Loucy (cell line): ENCODE data around the gene MYO3B.

Source experiments
- H2AFZ ChIP-seq: fragments of 200-600 bp; sonication (generic); 2 replicates; pipeline ENCODE4 v1.6.0; 2016; ENCODE audit warnings: antibody characterized with exemption, mild to moderate bottlenecking, low read length, moderate library complexity
- H3F3A ChIP-seq: fragments of 200-600 bp; 2 replicates; pipeline ENCODE4 v1.6.0; 2016; ENCODE audit warnings: antibody characterized with exemption, low read depth, mild to moderate bottlenecking
- H3K27me3 ChIP-seq: fragments of 200-600 bp; sonication (generic); 2 replicates; pipeline ENCODE4 v1.6.1; 2014; ENCODE audit warnings: low read length, mild to moderate bottlenecking; ENCODE audit not compliant: insufficient read depth, poor library complexity, severe bottlenecking
- H3K36me3 ChIP-seq: fragments of 200-600 bp; sonication (generic); 2 replicates; pipeline ENCODE4 v1.6.1; 2016; ENCODE audit warnings: low read length; ENCODE audit not compliant: insufficient read depth
- H3K4me1 ChIP-seq: fragments of 200-600 bp; sonication (generic); 2 replicates; pipeline ENCODE4 v1.5.1; 2014; ENCODE audit warnings: low read length, mild to moderate bottlenecking; ENCODE audit not compliant: insufficient read depth, poor library complexity, severe bottlenecking
- H3K4me2 ChIP-seq: fragments of 200-600 bp; sonication (generic); 2 replicates; pipeline ENCODE4 v1.6.0; 2014; ENCODE audit warnings: antibody characterized with exemption, low read length, low read depth, mild to moderate bottlenecking; ENCODE audit not compliant: poor library complexity, severe bottlenecking
- H3K4me3 ChIP-seq: fragments of 200-600 bp; sonication (generic); 2 replicates; pipeline ENCODE4 v1.5.1; 2014; ENCODE audit warnings: low read length, mild to moderate bottlenecking, mixed read lengths; ENCODE audit not compliant: poor library complexity, severe bottlenecking
- H3K79me2 ChIP-seq: fragments of 200-600 bp; sonication (generic); 2 replicates; pipeline ENCODE4 v1.6.1; 2014; ENCODE audit warnings: low read length; ENCODE audit not compliant: insufficient read depth
- H3K9ac ChIP-seq: fragments of 200-600 bp; sonication (generic); 2 replicates; pipeline ENCODE4 v1.6.0; 2014; ENCODE audit warnings: mild to moderate bottlenecking, low read depth, low read length, moderate library complexity; ENCODE audit not compliant: poor library complexity, severe bottlenecking
- H3K9me2 ChIP-seq: fragments of 200-600 bp; sonication (generic); replicated peaks from 2 replicates; pipeline ENCODE4 v1.6.1; 2016; ENCODE audit warnings: low read depth, low read length, mixed read lengths
- H3K9me3 ChIP-seq: fragments of 200-600 bp; sonication (generic); 2 replicates; pipeline ENCODE4 v1.6.1; 2014; ENCODE audit warnings: mild to moderate bottlenecking, antibody characterized with exemption, low read length, low read depth; ENCODE audit not compliant: insufficient read depth
- H4K20me1 ChIP-seq: fragments of 200-600 bp; sonication (generic); 2 replicates; pipeline ENCODE4 v1.6.0; 2014; ENCODE audit warnings: antibody characterized with exemption, low read length, mild to moderate bottlenecking; ENCODE audit not compliant: insufficient read depth, poor library complexity, severe bottlenecking
- EZH2phosphoT487 ChIP-seq: fragments of 200-600 bp; IDR thresholded peaks from 2 replicates; pipeline ENCODE4 v1.6.1; 2018; ENCODE audit warnings: antibody characterized with exemption, mild to moderate bottlenecking, moderate library complexity, borderline replicate concordance
- TF ChIP-seq, protein P1 (sequence below): fragments of 200-600 bp; sonication (generic); conservative IDR thresholded peaks from 2 replicates; pipeline ENCODE4 v1.5.1; 2014; ENCODE audit warnings: mild to moderate bottlenecking, antibody characterized with exemption, low read length

The MYO3B gene

DNA sequence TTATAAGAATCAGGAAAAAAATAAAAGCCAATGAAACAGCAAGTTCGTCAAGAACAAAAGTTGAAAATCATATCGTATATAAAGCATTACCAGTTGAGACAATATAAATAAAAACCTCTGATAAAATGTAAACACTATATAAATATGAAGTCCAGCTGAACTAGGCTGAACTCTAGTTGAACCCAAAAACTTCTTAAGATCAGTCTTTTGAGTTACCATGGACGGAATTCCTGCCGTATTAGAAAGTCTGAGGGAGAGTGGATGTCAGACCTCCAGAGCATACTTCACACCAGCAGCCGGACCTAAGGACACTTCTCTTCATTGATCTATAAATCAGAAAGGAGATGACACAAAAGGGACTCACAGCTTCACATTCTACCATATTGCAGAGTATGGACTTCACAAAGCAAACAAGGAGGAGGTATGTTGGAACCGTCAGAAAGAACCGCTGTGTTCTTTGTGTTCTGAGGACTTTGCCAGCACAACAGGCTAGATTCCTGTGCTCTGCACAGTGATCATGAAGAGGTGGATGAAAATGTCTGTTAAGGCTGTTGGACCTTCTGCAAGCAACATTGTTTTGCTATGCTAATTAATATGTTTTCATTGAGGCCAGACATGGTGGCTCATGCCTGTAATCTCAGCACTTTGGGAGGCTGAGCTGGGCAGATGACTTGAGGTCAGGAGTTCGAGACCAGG lies 469.9 kb downstream of the MYO3B start:
- H3F3A ChIP-seq = no peaks in the 10 kb centered on the region
- H4K20me1 ChIP-seq = no peaks in the 10 kb centered on the region

DNA sequence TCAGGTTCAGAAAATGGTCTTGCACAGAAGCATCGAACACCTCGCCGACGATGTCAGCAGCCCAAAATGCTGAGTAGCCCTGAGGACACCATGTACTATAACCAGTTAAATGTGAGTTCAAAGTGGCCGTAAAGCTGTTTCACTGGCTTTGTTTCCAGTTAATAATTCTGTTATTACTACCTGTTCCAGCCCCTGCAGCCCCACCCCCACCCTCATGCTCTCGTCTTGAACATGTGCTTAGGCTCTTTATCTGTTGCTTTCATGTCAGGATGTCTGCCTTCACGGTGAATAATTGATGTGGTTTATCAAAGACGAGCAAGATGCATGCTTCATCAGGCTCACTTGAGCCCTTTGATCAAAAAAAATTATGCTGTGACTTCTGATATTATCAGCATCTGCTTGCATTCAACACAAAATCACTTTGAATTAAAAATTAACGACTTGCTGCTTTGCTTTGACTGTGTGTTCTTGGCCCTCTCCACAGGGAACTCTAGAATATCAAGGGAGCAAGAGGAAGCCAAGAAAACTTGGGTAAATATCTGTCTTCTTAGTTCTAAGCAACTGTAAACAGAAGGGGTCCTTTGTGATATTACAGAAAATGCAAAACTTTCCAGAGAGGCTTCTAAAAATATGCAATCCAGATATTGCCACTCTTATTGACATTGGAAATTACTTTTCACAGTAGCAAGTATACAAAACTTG lies 473.8 kb downstream of the MYO3B start:
- Histone ChIP-seq H3K9me2 (no peaks in the 10 kb centered on the region), H3K79me2 (no peaks in the 10 kb centered on the region), H3K9ac (no peak overlapping the region), H3K27me3 (no peaks in the 10 kb centered on the region), H3F3A (no peaks in the 10 kb centered on the region), H3K4me3 (peak overlapping the region; percentile 50), H4K20me1 (no peaks in the 10 kb centered on the region), H3K36me3 (no peaks in the 10 kb centered on the region), H3K4me2 (peak overlapping the region; percentile 47), H2AFZ (0 out of 2 replicates have a peak overlapping the region, but pooled peaks have one; percentile 56), H3K9me3 (no peaks in the 10 kb centered on the region), H3K4me1 (peaks cover 25% of the 10 kb centered on the region)
- TF ChIP-seq, protein P1, sequence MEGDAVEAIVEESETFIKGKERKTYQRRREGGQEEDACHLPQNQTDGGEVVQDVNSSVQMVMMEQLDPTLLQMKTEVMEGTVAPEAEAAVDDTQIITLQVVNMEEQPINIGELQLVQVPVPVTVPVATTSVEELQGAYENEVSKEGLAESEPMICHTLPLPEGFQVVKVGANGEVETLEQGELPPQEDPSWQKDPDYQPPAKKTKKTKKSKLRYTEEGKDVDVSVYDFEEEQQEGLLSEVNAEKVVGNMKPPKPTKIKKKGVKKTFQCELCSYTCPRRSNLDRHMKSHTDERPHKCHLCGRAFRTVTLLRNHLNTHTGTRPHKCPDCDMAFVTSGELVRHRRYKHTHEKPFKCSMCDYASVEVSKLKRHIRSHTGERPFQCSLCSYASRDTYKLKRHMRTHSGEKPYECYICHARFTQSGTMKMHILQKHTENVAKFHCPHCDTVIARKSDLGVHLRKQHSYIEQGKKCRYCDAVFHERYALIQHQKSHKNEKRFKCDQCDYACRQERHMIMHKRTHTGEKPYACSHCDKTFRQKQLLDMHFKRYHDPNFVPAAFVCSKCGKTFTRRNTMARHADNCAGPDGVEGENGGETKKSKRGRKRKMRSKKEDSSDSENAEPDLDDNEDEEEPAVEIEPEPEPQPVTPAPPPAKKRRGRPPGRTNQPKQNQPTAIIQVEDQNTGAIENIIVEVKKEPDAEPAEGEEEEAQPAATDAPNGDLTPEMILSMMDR = no peak
- no peak for TF ChIP-seq EZH2phosphoT487

More for the DNA sequence above, 469.9 kb downstream of the MYO3B start:
- Histone ChIP-seq H3K9ac (no peak overlapping the region), H3K4me3 (no peak overlapping the region), H3K9me2 (no peaks in the 10 kb centered on the region), H3K4me1 (peaks cover 21% of the 10 kb centered on the region), H3K27me3 (no peaks in the 10 kb centered on the region), H2AFZ (no peak overlapping the region), H3K79me2 (no peaks in the 10 kb centered on the region), H3K9me3 (no peaks in the 10 kb centered on the region), H3K4me2 (no peak overlapping the region), H3K36me3 (no peaks in the 10 kb centered on the region)
- TF ChIP-seq, protein P1 = no peak
- no peak for TF ChIP-seq EZH2phosphoT487

DNA sequence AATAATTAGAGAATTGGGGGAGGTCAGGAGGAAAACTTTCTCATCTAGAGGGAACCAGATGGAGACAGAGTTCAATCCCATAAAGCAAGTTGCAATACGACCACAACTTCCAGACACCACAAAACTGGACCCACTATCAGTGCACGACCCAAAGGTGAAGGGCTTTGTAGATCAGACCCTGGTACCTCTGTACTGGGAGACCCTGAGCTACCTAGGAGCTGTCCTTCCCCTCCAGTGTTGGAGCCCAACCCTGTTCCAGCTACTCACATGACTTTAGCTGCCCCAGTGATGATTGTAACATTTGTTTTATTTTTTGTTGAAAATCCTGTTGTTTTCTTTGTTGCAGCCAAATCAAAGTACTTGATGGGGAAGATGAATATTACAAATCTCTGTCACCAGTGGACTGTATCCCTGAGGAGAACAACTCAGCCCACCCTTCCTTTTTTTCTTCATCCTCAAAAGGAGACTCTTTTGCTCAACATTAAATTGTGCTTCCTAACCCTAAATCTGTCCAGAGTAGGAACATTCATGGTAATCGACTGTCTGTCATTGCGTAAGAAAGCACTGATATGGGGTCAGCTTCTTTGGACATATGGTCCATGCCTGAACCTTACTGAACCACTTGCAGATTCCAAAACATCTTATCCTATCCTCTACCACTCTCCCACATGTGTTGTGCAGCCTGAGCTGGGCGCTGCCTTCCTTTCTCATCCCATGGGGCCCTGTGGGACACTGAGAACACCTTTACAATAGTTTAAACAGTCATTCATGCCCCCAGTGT lies 474.9 kb downstream of the MYO3B start:
- Histone ChIP-seq H3K27me3 (no peaks in the 10 kb centered on the region), H3K9me2 (no peaks in the 10 kb centered on the region), H3K79me2 (no peaks in the 10 kb centered on the region), H3K4me2 (no peak overlapping the region), H3K9me3 (no peaks in the 10 kb centered on the region), H3K9ac (no peak overlapping the region), H2AFZ (no peak overlapping the region), H4K20me1 (no peaks in the 10 kb centered on the region), H3K4me3 (no peak overlapping the region), H3K4me1 (peaks cover 25% of the 10 kb centered on the region), H3K36me3 (no peaks in the 10 kb centered on the region), H3F3A (no peaks in the 10 kb centered on the region)
- TF ChIP-seq EZH2phosphoT487 = no peak
- TF ChIP-seq, protein P1 = no peak
